ENCODE data around the gene MAN1A1. TPM values are rescaled to one million over a fixed set of nuclear protein-coding genes. Genes with fewer than 3 reads are reported as not detected.

MAN1A1 gene
- total and polyA plus RNA-seq, 11 donors: 5.6 to 30.6 (median 12.6) TPM

GRCh38 chr6:119162134-119162775, 187.3 kb downstream of the MAN1A1 start:
- ATAC-seq: no peak
- intact Hi-C loops (cut with DNase I): no loop called here

GRCh38 chr6:119161438-119161837, 188.1 kb downstream of the MAN1A1 start:
- no peak for TF ChIP-seq CTCF (IDR thresholded peaks at IDR 0.05)
- Histone ChIP-seq H3K4me1 (peaks cover 0 to 11% (median 0%) of the 10 kb centered on the region in 12 donors), H3K9me3 (no peaks in the 10 kb centered on the region), H3K36me3 (no peaks in the 10 kb centered on the region), H3K27me3 (no peaks in the 10 kb centered on the region), H3K4me3 (no peak overlapping the region), H3K27ac (no peak overlapping the region)
- intact Hi-C loops (cut with DNase I): no loop called here
- ATAC-seq (no peak), DNase-seq (no peak)
- 56 to 67% (median 63%) methylated on average over 4 of the region's 4 CpGs for WGBS, 4 donors

More at GRCh38 chr6:119162134-119162775, 187.3 kb downstream of the MAN1A1 start:
- Histone ChIP-seq H3K4me3 (no peak overlapping the region), H3K9me3 (no peaks in the 10 kb centered on the region), H3K27me3 (no peaks in the 10 kb centered on the region), H3K4me1 (peaks cover 0 to 10% (median 0%) of the 10 kb centered on the region in 12 donors), H3K27ac (no peak overlapping the region), H3K36me3 (no peaks in the 10 kb centered on the region)
- no peak for TF ChIP-seq POLR2A (IDR thresholded peaks at IDR 0.05)
- WGBS, 4 donors: 77 to 87% (median 86%) methylated on average over 2 of the region's 2 CpGs
- DNase-seq: no peak

DNA sequence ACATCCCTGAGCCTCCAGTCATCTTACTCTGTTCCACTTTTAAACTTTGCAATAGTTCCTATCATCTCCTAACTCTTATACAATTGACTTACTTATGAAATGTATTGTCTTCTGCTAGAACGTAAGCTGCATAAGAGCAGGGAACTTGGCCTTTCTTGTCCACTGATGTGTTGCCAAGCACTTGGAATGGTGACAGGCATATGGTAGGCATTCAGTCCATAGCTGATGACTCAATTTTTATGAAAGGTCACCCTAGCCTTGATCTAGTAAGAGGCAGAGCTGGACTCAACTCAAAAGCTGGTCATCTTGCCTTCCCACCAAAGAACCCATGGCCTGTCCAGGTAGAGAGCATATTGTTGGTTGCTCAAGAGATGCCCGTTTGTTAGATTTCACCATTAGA, 188.7 kb downstream of the MAN1A1 start:
- H3K4me1 ChIP-seq: peaks cover 0 to 11% (median 0%) of the 10 kb centered on the region in 12 donors
- no peak overlapping the region for H3K27ac ChIP-seq
- TF ChIP-seq POLR2A (IDR thresholded peaks at IDR 0.05) (no peak), CTCF (IDR thresholded peaks at IDR 0.05) (no peak)
- DNase-seq (no peak), ATAC-seq (no peak)
- H3K27me3 ChIP-seq: no peaks in the 10 kb centered on the region
- no peaks in the 10 kb centered on the region for H3K36me3 ChIP-seq
- no peak overlapping the region for H3K4me3 ChIP-seq
- 86 to 93% (median 90%) methylated on average over 2 of the region's 2 CpGs for WGBS, 4 donors
- H3K9me3 ChIP-seq: no peaks in the 10 kb centered on the region
- intact Hi-C loops (cut with DNase I): no loop called here

GRCh38 chr6:119158057-119158848, 191.3 kb downstream of the MAN1A1 start:
- ATAC-seq: peak; percentile 59 to 95 (median 89)
- Histone ChIP-seq H3K4me1 (peaks cover 0 to 11% (median 0%) of the 10 kb centered on the region in 12 donors), H3K27me3 (no peaks in the 10 kb centered on the region), H3K27ac (peak overlapping the region in 4 of 12 donors; percentile 4 to 59 (median 36)), H3K36me3 (no peaks in the 10 kb centered on the region), H3K9me3 (no peaks in the 10 kb centered on the region), H3K4me3 (no peak overlapping the region)
- intact Hi-C loops (cut with DNase I): loop anchor here in 1 of 10 donors (10.0 kb wide), 1 partner anchor 187 kb away; the partner anchor contains the start of gene MAN1A1
- TF ChIP-seq CTCF (IDR thresholded peaks at IDR 0.05) (no peak), POLR2A (IDR thresholded peaks at IDR 0.05) (no peak)
- peak; percentile 45 to 75 (median 64) for DNase-seq
- WGBS, 4 donors: 80 to 86% (median 84%) methylated on average over 9 of the region's 9 CpGs
